CD4-positive, alpha-beta T cell (primary cell): Measurements from ENCODE around the gene MRPL1. TPM values are rescaled to one million over a fixed set of nuclear protein-coding genes. Genes with fewer than 3 reads are reported as not detected.

Source experiments
- ATAC-seq: fragments of 200-7000 bp; cut with Tn5 transposase; one replicate; pipeline ENCODE4 v1.10.0; 2022; ENCODE audit warnings: mild to moderate bottlenecking; ENCODE audit not compliant: poor library complexity
- CTCF ChIA-PET: fragments of 350-600 bp; sonication (Branson Sonifier 250); formaldehyde crosslinking; loops from one replicate; lab custom pipeline; 2021; ENCODE audit warnings: antibody characterized with exemption, inconsistent platforms; lab: Charles Lee
- POLR2A ChIA-PET: fragments of 350-600 bp; sonication (Branson Sonifier 250); formaldehyde crosslinking; loops from one replicate; lab custom pipeline; 2021; ENCODE audit warnings: antibody characterized with exemption, inconsistent platforms; lab: Charles Lee
- DNase-seq, 14 experiments: peaks; one replicate each; pipeline ENCODE4 v3.0.0-alpha.2; 2013 to 2020; ENCODE audit warnings: mixed read lengths in 2 of 14
- H3K27ac ChIP-seq, 2 donors: one replicate each; pipeline versions ENCODE4 v1.5.1 to v1.7.0; 2013; ENCODE audit warnings: low read length in 2 of 2, low read depth in 1 of 2, mild to moderate bottlenecking in 1 of 2
- H3K27me3 ChIP-seq, 2 experiments: 1 replicate in 1 of 2; 2 replicates in 1 of 2; pipeline versions ENCODE4 v1.6.1 to v1.7.0; 2013; ENCODE audit warnings: low read length in 2 of 2, control low read depth in 1 of 2, mild to moderate bottlenecking in 1 of 2, moderate library complexity in 1 of 2; ENCODE audit not compliant: insufficient read depth in 2 of 2, control insufficient read depth in 1 of 2
- H3K36me3 ChIP-seq: one replicate; pipeline ENCODE4 v1.6.1; 2013; ENCODE audit warnings: low read length, control low read depth; ENCODE audit not compliant: insufficient read depth
- H3K4me1 ChIP-seq: one replicate; pipeline ENCODE4 v1.6.1; 2013; ENCODE audit warnings: low read length, control low read depth; ENCODE audit not compliant: insufficient read depth
- H3K4me3 ChIP-seq: one replicate; pipeline ENCODE4 v1.5.1; 2013; ENCODE audit warnings: mild to moderate bottlenecking, low read length, moderate library complexity
- H3K9me3 ChIP-seq, 2 experiments: 1 replicate in 1 of 2; 2 replicates in 1 of 2; pipeline versions ENCODE4 v1.6.1 to v1.7.0; 2013; ENCODE audit warnings: low read length in 2 of 2, mild to moderate bottlenecking in 2 of 2, control low read depth in 1 of 2, moderate library complexity in 1 of 2; ENCODE audit not compliant: control insufficient read depth in 1 of 2, insufficient read depth in 1 of 2
- H3K27ac Mint-ChIP-seq: one replicate; pipeline ENCODE4 v1.8.0; 2020; ENCODE audit warnings: mixed read lengths
- H3K27me3 Mint-ChIP-seq: one replicate; pipeline ENCODE4 v1.8.0; 2021; ENCODE audit warnings: mixed read lengths
- H3K36me3 Mint-ChIP-seq: one replicate; pipeline ENCODE4 v1.8.0; 2021; ENCODE audit warnings: low read depth, mixed read lengths
- H3K4me1 Mint-ChIP-seq: one replicate; pipeline ENCODE4 v1.8.0; 2021; ENCODE audit warnings: low read depth, mixed read lengths
- H3K4me3 Mint-ChIP-seq: one replicate; pipeline ENCODE4 v1.8.0; 2020; ENCODE audit warnings: mild to moderate bottlenecking, mixed read lengths
- H3K9me3 Mint-ChIP-seq: one replicate; pipeline ENCODE4 v1.8.0; 2020; ENCODE audit warnings: mixed read lengths
- CTCF ChIP-seq: fragments of 200-600 bp; IDR thresholded peaks from one replicate; pipeline ENCODE4 v1.8.0; 2022; ENCODE audit warnings: antibody characterized with exemption, mild to moderate bottlenecking
- intact Hi-C, 2 experiments: fragments of 100-400 bp; cut with DNase I in 1 of 2; cut with micrococcal nuclease in 1 of 2; formaldehyde crosslinking; loops; one replicate each; pipeline versions ENCODE4 v1.15.1 to v1.9.0; 2023 to 2025; cut with DNase I, micrococcal nuclease
- total RNA-seq, 174 experiments: library from RNA in 2 of 174; stranded (reverse) in 2 of 174; gene quantifications; one replicate each; pipeline ENCODE4 v1.2.3 and lab custom pipeline; 2021 to 2026

Gene MRPL1
- total RNA-seq, 2 experiments from 2014 or later = 14.8 to 17.5 TPM

GRCh38 chr4:77920371-77920770, 57.7 kb downstream of the MRPL1 start:
- Histone ChIP-seq H3K9me3 (peaks cover 7 to 12% of the 10 kb centered on the region in 2 experiments), H3K4me3 (no peak overlapping the region), H3K36me3 (no peaks in the 10 kb centered on the region), H3K27ac (no peak overlapping the region), H3K27me3 (no peaks in the 10 kb centered on the region), H3K4me1 (no peaks in the 10 kb centered on the region)
- Mint-ChIP-seq H3K9me3 (peaks cover 4% of the 10 kb centered on the region), H3K4me1 (peaks cover 18% of the 10 kb centered on the region), H3K36me3 (peaks cover 71% of the 10 kb centered on the region), H3K27me3 (no peaks in the 10 kb centered on the region), H3K4me3 (no peak overlapping the region), H3K27ac (no peak overlapping the region)
- CTCF ChIA-PET = no interaction called here
- intact Hi-C loops = no loop called here
- DNase-seq (no peak), ATAC-seq (no peak)
- no peak for TF ChIP-seq CTCF
- POLR2A ChIA-PET = no interaction called here

- Histone ChIP-seq H3K4me1 (no peaks in the 10 kb centered on the region), H3K27me3 (no peaks in the 10 kb centered on the region), H3K36me3 (no peaks in the 10 kb centered on the region), H3K9me3 (peaks cover 8 to 17% of the 10 kb centered on the region in 2 experiments), H3K4me3 (no peak overlapping the region), H3K27ac (no peak overlapping the region)
- ChIA-PET CTCF (no interaction called here), POLR2A (no interaction called here)
- ATAC-seq (no peak), DNase-seq (no peak)
- peaks cover 4% of the 10 kb centered on the region for H3K9me3 Mint-ChIP-seq
- no peak for TF ChIP-seq CTCF
- H3K4me1 Mint-ChIP-seq = peaks cover 18% of the 10 kb centered on the region
- H3K27ac Mint-ChIP-seq = no peak overlapping the region
- no peaks in the 10 kb centered on the region for H3K27me3 Mint-ChIP-seq
- no peak overlapping the region for H3K4me3 Mint-ChIP-seq
- intact Hi-C loops = no loop called here
- peaks cover 78% of the 10 kb centered on the region for H3K36me3 Mint-ChIP-seq
Observed at GRCh38 chr4:77921701-77922100, 59.1 kb downstream of the MRPL1 start.

GRCh38 chr4:77922158-77923094, 59.8 kb downstream of the MRPL1 start:
- Mint-ChIP-seq H3K36me3 (peaks cover 76% of the 10 kb centered on the region), H3K4me3 (no peak overlapping the region), H3K4me1 (peaks cover 18% of the 10 kb centered on the region), H3K27me3 (no peaks in the 10 kb centered on the region), H3K9me3 (peaks cover 4% of the 10 kb centered on the region), H3K27ac (no peak overlapping the region)
- TF ChIP-seq CTCF = no peak
- intact Hi-C loops = no loop called here
- no peaks in the 10 kb centered on the region for H3K4me1 ChIP-seq
- DNase-seq (no peak), ATAC-seq (no peak)
- no peak overlapping the region for H3K4me3 ChIP-seq
- ChIA-PET CTCF (no interaction called here), POLR2A (no interaction called here)
- no peak overlapping the region for H3K27ac ChIP-seq
- H3K27me3 ChIP-seq = no peaks in the 10 kb centered on the region
- H3K9me3 ChIP-seq = peaks cover 8 to 17% of the 10 kb centered on the region in 2 experiments
- H3K36me3 ChIP-seq = no peaks in the 10 kb centered on the region
